ENCODE data around the gene TUBA4A. TPM values are rescaled to one million over a fixed set of nuclear protein-coding genes. Genes with fewer than 3 reads are reported as not detected.
A peak's percentile ranks its signal among the peaks of the same experiment; 100 is the strongest.
"Not testable (repeated sequence)": the region's sequence is repeated elsewhere in the genome, so short reads cannot be mapped to it uniquely, and the experiment has no call there.

The TUBA4A gene
- total RNA-seq, 1 donor from 2014 or later: not detected

- no peaks in the 10 kb centered on the region for H3K36me3 ChIP-seq
- H3K27me3 Mint-ChIP-seq (ENCODE audit: insufficient read depth, low read depth): peaks cover 7% of the 10 kb centered on the region
- no peaks in the 10 kb centered on the region for H3F3A ChIP-seq (ENCODE audit: low read depth)
- no peak for DNase-seq (ENCODE audit: low spot score)
- H3K9me3 ChIP-seq (ENCODE audit: low read depth): no peaks in the 10 kb centered on the region
- H2AFZ ChIP-seq (replicated peaks): no peak overlapping the region
- no peaks in the 10 kb centered on the region for H3K79me2 ChIP-seq (ENCODE audit: low read depth)
- H3K9me3 Mint-ChIP-seq: no peaks in the 10 kb centered on the region
- no peak overlapping the region for H3K4me3 ChIP-seq
- H3K4me1 Mint-ChIP-seq: peaks cover 13% of the 10 kb centered on the region
- TF ChIP-seq EZH2 (IDR thresholded peaks at IDR 0.05): no peak
- TF ChIP-seq, protein P1, sequence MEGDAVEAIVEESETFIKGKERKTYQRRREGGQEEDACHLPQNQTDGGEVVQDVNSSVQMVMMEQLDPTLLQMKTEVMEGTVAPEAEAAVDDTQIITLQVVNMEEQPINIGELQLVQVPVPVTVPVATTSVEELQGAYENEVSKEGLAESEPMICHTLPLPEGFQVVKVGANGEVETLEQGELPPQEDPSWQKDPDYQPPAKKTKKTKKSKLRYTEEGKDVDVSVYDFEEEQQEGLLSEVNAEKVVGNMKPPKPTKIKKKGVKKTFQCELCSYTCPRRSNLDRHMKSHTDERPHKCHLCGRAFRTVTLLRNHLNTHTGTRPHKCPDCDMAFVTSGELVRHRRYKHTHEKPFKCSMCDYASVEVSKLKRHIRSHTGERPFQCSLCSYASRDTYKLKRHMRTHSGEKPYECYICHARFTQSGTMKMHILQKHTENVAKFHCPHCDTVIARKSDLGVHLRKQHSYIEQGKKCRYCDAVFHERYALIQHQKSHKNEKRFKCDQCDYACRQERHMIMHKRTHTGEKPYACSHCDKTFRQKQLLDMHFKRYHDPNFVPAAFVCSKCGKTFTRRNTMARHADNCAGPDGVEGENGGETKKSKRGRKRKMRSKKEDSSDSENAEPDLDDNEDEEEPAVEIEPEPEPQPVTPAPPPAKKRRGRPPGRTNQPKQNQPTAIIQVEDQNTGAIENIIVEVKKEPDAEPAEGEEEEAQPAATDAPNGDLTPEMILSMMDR (IDR thresholded peaks at IDR 0.05): no peak
- TF ChIP-seq EZH2phosphoT487 (IDR thresholded peaks at IDR 0.05): no peak
- peaks cover 8% of the 10 kb centered on the region for H3K4me1 ChIP-seq
- no peak overlapping the region for H3K4me2 ChIP-seq
- no peak overlapping the region for H3K4me3 Mint-ChIP-seq
- no peaks in the 10 kb centered on the region for H3K36me3 Mint-ChIP-seq
- peak overlapping the region; percentile 57 for H3K27ac Mint-ChIP-seq
- no peaks in the 10 kb centered on the region for H4K20me1 ChIP-seq (ENCODE audit: low read depth)
- no peak overlapping the region for H3K9ac ChIP-seq
- no peak overlapping the region for H3K27ac ChIP-seq
- H3K27me3 ChIP-seq: peaks cover 10% of the 10 kb centered on the region
These were observed 35.4 kb upstream of the TUBA4A start for GRCh38 chr2:219289195-219289536.

GRCh38 chr2:219287580-219288265, 34.0 kb upstream of the TUBA4A start:
- Histone ChIP-seq H3K4me3 (no peak overlapping the region), H4K20me1 (ENCODE audit: low read depth) (no peaks in the 10 kb centered on the region), H3K27me3 (no peaks in the 10 kb centered on the region), H3K79me2 (ENCODE audit: low read depth) (no peaks in the 10 kb centered on the region), H3K4me1 (peaks cover 5% of the 10 kb centered on the region), H3K9me3 (ENCODE audit: low read depth) (no peaks in the 10 kb centered on the region), H3K36me3 (no peaks in the 10 kb centered on the region), H3K4me2 (no peak overlapping the region), H3F3A (ENCODE audit: low read depth) (no peaks in the 10 kb centered on the region), H2AFZ (replicated peaks) (no peak overlapping the region), H3K9ac (no peak overlapping the region), H3K27ac (no peak overlapping the region)
- Mint-ChIP-seq H3K27ac (no peak overlapping the region), H3K27me3 (ENCODE audit: insufficient read depth, low read depth) (peaks cover 9% of the 10 kb centered on the region), H3K9me3 (no peaks in the 10 kb centered on the region), H3K36me3 (peaks cover 4% of the 10 kb centered on the region), H3K4me1 (peaks cover 4% of the 10 kb centered on the region), H3K4me3 (peak overlapping the region; percentile 46)
- TF ChIP-seq EZH2phosphoT487 (IDR thresholded peaks at IDR 0.05): no peak
- TF ChIP-seq, protein P1 (IDR thresholded peaks at IDR 0.05): no peak
- no peak for TF ChIP-seq EZH2 (IDR thresholded peaks at IDR 0.05)
- DNase-seq (ENCODE audit: low spot score): no peak

- H3K4me1 Mint-ChIP-seq; H3K27ac Mint-ChIP-seq; H3K9me3 ChIP-seq (ENCODE audit: low read depth); H3K27me3 Mint-ChIP-seq (ENCODE audit: insufficient read depth, low read depth); H3K9ac ChIP-seq; H3F3A ChIP-seq (ENCODE audit: low read depth); H3K9me3 Mint-ChIP-seq; H3K36me3 Mint-ChIP-seq; H3K27me3 ChIP-seq; H3K4me3 ChIP-seq; H4K20me1 ChIP-seq (ENCODE audit: low read depth); H3K4me2 ChIP-seq; H3K4me1 ChIP-seq; H2AFZ ChIP-seq (replicated peaks); H3K27ac ChIP-seq; DNase-seq (ENCODE audit: low spot score); H3K36me3 ChIP-seq; H3K79me2 ChIP-seq (ENCODE audit: low read depth): not testable (repeated sequence)
- H3K4me3 Mint-ChIP-seq: peak overlapping the region; percentile 46
These were observed 33.4 kb upstream of the TUBA4A start for GRCh38 chr2:219287116-219287440.

DNA sequence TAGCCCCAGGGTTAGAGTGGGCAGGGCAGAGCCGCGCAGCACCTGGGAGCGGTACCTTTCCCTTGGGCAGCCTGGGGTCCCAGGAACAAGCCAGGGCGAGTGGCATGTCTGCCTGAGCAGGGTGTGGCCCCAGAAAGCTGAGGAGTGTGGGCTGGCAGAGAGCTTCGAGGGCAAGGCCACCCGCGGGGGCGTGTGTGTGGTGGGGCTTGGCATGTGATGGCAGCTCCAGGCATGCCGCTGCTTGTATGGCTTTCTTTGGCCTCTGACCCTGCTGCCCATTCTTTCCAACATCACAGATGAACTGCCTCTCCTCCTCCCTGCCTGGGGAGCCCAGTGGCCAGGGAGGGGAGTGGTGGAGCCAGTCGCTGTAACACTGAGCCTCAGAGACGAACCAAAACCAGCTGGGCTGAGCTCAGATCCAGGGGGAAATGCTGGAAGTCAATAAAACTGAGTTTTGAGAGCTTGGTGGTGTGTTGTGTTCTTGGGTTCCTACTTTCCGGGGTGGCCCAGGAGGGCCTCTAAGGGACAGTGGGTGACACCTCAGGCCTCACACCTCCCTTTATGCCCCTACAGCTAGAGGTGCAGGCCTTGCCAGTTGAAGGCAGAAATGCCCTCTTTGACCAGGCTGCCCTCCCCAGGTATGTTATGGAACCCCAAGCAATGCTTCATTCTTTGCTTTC, 32.9 kb upstream of the TUBA4A start:
- H3K9me3 Mint-ChIP-seq: no peaks in the 10 kb centered on the region
- peaks cover 4% of the 10 kb centered on the region for H3K4me1 Mint-ChIP-seq
- peaks cover 5% of the 10 kb centered on the region for H3K4me1 ChIP-seq
- no peak overlapping the region for H3K4me3 ChIP-seq
- H3K27me3 ChIP-seq: no peaks in the 10 kb centered on the region
- no peaks in the 10 kb centered on the region for H3K9me3 ChIP-seq (ENCODE audit: low read depth)
- H2AFZ ChIP-seq (replicated peaks): no peak overlapping the region
- no peaks in the 10 kb centered on the region for H4K20me1 ChIP-seq (ENCODE audit: low read depth)
- no peak for DNase-seq (ENCODE audit: low spot score)
- no peaks in the 10 kb centered on the region for H3K36me3 ChIP-seq
- peaks cover 7% of the 10 kb centered on the region for H3K36me3 Mint-ChIP-seq
- H3K79me2 ChIP-seq (ENCODE audit: low read depth): no peaks in the 10 kb centered on the region
- H3F3A ChIP-seq (ENCODE audit: low read depth): no peaks in the 10 kb centered on the region
- peaks cover 9% of the 10 kb centered on the region for H3K27me3 Mint-ChIP-seq (ENCODE audit: insufficient read depth, low read depth)
- no peak overlapping the region for H3K4me2 ChIP-seq
- no peak for TF ChIP-seq EZH2phosphoT487 (IDR thresholded peaks at IDR 0.05)
- TF ChIP-seq EZH2 (IDR thresholded peaks at IDR 0.05): no peak
- TF ChIP-seq, protein P1 (IDR thresholded peaks at IDR 0.05): no peak
- H3K4me3 Mint-ChIP-seq: peak overlapping the region; percentile 22
- H3K27ac Mint-ChIP-seq: no peak overlapping the region
- no peak overlapping the region for H3K27ac ChIP-seq
- H3K9ac ChIP-seq: no peak overlapping the region
